CD4-positive, alpha-beta T cell (primary cell): ENCODE measurements around the gene PLA2G5. TPM values are rescaled to one million over a fixed set of nuclear protein-coding genes. Genes with fewer than 3 reads are reported as not detected.
"Not testable (repeated sequence)": the region's sequence is repeated elsewhere in the genome, so short reads cannot be mapped to it uniquely, and the experiment has no call there.

ENCODE experiments used
- ATAC-seq: fragments of 200-7000 bp; cut with Tn5 transposase; one replicate; pipeline ENCODE4 v1.10.0; 2022; ENCODE audit warnings: mild to moderate bottlenecking; ENCODE audit not compliant: poor library complexity
- CTCF ChIA-PET: fragments of 350-600 bp; sonication (Branson Sonifier 250); formaldehyde crosslinking; loops from one replicate; lab custom pipeline; 2021; ENCODE audit warnings: antibody characterized with exemption, inconsistent platforms; lab: Charles Lee
- POLR2A ChIA-PET: fragments of 350-600 bp; sonication (Branson Sonifier 250); formaldehyde crosslinking; loops from one replicate; lab custom pipeline; 2021; ENCODE audit warnings: antibody characterized with exemption, inconsistent platforms; lab: Charles Lee
- DNase-seq, 14 experiments: peaks; one replicate each; pipeline ENCODE4 v3.0.0-alpha.2; 2013 to 2020; ENCODE audit warnings: mixed read lengths in 2 of 14
- H3K27ac ChIP-seq, 2 donors: one replicate each; pipeline versions ENCODE4 v1.5.1 to v1.7.0; 2013; ENCODE audit warnings: low read length in 2 of 2, low read depth in 1 of 2, mild to moderate bottlenecking in 1 of 2
- H3K27me3 ChIP-seq, 2 experiments: 1 replicate in 1 of 2; 2 replicates in 1 of 2; pipeline versions ENCODE4 v1.6.1 to v1.7.0; 2013; ENCODE audit warnings: low read length in 2 of 2, control low read depth in 1 of 2, mild to moderate bottlenecking in 1 of 2, moderate library complexity in 1 of 2; ENCODE audit not compliant: insufficient read depth in 2 of 2, control insufficient read depth in 1 of 2
- H3K36me3 ChIP-seq: one replicate; pipeline ENCODE4 v1.6.1; 2013; ENCODE audit warnings: low read length, control low read depth; ENCODE audit not compliant: insufficient read depth
- H3K4me1 ChIP-seq: one replicate; pipeline ENCODE4 v1.6.1; 2013; ENCODE audit warnings: low read length, control low read depth; ENCODE audit not compliant: insufficient read depth
- H3K4me3 ChIP-seq: one replicate; pipeline ENCODE4 v1.5.1; 2013; ENCODE audit warnings: mild to moderate bottlenecking, low read length, moderate library complexity
- H3K9me3 ChIP-seq, 2 experiments: 1 replicate in 1 of 2; 2 replicates in 1 of 2; pipeline versions ENCODE4 v1.6.1 to v1.7.0; 2013; ENCODE audit warnings: low read length in 2 of 2, mild to moderate bottlenecking in 2 of 2, control low read depth in 1 of 2, moderate library complexity in 1 of 2; ENCODE audit not compliant: control insufficient read depth in 1 of 2, insufficient read depth in 1 of 2
- H3K27ac Mint-ChIP-seq: one replicate; pipeline ENCODE4 v1.8.0; 2020; ENCODE audit warnings: mixed read lengths
- H3K27me3 Mint-ChIP-seq: one replicate; pipeline ENCODE4 v1.8.0; 2021; ENCODE audit warnings: mixed read lengths
- H3K36me3 Mint-ChIP-seq: one replicate; pipeline ENCODE4 v1.8.0; 2021; ENCODE audit warnings: low read depth, mixed read lengths
- H3K4me1 Mint-ChIP-seq: one replicate; pipeline ENCODE4 v1.8.0; 2021; ENCODE audit warnings: low read depth, mixed read lengths
- H3K4me3 Mint-ChIP-seq: one replicate; pipeline ENCODE4 v1.8.0; 2020; ENCODE audit warnings: mild to moderate bottlenecking, mixed read lengths
- H3K9me3 Mint-ChIP-seq: one replicate; pipeline ENCODE4 v1.8.0; 2020; ENCODE audit warnings: mixed read lengths
- intact Hi-C, 2 experiments: fragments of 100-400 bp; cut with DNase I in 1 of 2; cut with micrococcal nuclease in 1 of 2; formaldehyde crosslinking; loops; one replicate each; pipeline versions ENCODE4 v1.15.1 to v1.9.0; 2023 to 2025; cut with DNase I, micrococcal nuclease
- total RNA-seq, 174 experiments: library from RNA in 2 of 174; stranded (reverse) in 2 of 174; gene quantifications; one replicate each; pipeline ENCODE4 v1.2.3 and lab custom pipeline; 2021 to 2026
- TF ChIP-seq, protein P1 (sequence below): fragments of 200-600 bp; IDR thresholded peaks from one replicate; pipeline ENCODE4 v1.8.0; 2022; ENCODE audit warnings: antibody characterized with exemption, mild to moderate bottlenecking

The PLA2G5 gene
- total RNA-seq, 2 experiments from 2014 or later = not detected

DNA sequence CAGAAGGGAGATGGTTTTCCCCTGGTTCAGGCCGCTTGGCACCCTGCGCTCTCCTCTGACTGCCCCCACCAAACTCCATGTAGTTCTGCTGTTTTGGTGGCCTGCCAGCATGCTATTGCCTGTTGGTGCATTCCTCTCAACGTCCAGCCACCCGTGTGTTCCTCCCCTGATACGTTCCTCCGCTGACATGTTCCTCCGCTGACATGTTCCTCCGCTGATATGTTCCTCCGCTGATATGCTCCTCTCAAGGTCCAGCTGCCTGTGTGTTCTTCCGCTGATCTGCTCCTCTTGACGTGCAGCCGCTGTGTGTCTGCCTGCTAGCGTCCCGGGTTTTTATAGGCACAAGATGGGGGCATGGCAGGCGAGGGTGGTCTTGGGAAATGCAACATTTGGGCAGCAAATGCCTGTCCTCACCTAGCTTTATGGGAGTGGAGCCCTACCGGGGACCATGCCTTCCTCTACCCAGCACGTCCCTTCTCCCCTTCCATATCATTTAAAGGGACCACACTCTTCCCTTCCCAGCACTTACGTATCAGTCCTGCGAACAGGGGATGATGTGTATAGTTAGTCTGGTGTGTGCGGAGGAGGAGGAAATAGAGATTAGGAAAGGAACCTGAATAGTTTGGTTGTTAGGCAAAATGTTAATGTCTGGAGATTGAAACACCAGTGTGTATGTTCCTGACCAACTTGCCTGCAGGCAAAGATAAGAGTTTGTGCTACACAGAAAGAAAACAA is 40.6 kb upstream of the PLA2G5 start:
- ChIA-PET POLR2A (no interaction called here), CTCF (no interaction called here)
- H3K36me3 Mint-ChIP-seq = no peaks in the 10 kb centered on the region
- Histone ChIP-seq H3K27ac (no peak overlapping the region), H3K4me1 (no peaks in the 10 kb centered on the region), H3K36me3 (no peaks in the 10 kb centered on the region), H3K27me3 (peaks cover 0 to 8% of the 10 kb centered on the region in 2 experiments), H3K9me3 (peaks cover 0 to 3% of the 10 kb centered on the region in 2 experiments), H3K4me3 (no peak overlapping the region)
- peaks cover 11% of the 10 kb centered on the region for H3K9me3 Mint-ChIP-seq
- no peak for DNase-seq
- no peak for ATAC-seq
- TF ChIP-seq, protein P1, sequence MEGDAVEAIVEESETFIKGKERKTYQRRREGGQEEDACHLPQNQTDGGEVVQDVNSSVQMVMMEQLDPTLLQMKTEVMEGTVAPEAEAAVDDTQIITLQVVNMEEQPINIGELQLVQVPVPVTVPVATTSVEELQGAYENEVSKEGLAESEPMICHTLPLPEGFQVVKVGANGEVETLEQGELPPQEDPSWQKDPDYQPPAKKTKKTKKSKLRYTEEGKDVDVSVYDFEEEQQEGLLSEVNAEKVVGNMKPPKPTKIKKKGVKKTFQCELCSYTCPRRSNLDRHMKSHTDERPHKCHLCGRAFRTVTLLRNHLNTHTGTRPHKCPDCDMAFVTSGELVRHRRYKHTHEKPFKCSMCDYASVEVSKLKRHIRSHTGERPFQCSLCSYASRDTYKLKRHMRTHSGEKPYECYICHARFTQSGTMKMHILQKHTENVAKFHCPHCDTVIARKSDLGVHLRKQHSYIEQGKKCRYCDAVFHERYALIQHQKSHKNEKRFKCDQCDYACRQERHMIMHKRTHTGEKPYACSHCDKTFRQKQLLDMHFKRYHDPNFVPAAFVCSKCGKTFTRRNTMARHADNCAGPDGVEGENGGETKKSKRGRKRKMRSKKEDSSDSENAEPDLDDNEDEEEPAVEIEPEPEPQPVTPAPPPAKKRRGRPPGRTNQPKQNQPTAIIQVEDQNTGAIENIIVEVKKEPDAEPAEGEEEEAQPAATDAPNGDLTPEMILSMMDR = no peak
- H3K27me3 Mint-ChIP-seq = peaks cover 69% of the 10 kb centered on the region
- intact Hi-C loops = no loop called here
- H3K27ac Mint-ChIP-seq = no peak overlapping the region
- H3K4me1 Mint-ChIP-seq = no peaks in the 10 kb centered on the region
- H3K4me3 Mint-ChIP-seq = no peak overlapping the region

DNA sequence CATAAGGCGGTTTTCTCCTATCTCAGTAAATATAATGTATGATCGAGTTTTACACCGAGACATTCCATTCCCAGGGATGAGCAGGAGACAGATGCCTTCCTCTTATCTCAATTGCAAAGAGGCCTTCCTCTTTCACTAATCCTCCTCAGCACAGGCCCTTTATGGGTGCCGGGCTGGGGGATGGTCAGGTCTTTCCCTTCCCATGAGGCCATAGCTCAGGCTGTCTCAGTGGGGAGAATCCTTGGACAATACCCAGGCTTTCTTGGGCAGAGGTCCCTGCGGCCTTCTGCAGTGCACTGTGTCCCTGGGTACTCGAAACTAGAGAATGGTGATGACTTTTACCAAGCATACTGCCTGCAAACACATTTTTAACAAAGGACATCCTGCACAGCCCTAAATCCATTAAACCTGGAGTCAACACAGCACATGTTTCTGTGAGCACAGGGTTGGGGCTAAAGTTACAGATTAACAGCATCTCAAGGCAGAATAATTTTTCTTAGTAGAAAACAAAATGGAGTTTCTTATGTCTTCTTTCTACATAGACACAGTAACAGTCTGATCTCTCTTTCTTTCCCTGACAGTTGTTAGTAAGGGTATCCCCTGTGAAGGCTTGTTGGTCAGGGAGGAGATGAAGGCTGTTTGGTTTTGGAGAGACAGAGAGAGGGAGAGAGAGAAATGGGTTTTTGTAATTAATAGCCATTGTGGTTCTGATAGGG is 39.4 kb upstream of the PLA2G5 start:
- POLR2A ChIA-PET, ATAC-seq, H3K4me1 Mint-ChIP-seq, H3K36me3 Mint-ChIP-seq, intact Hi-C loops, H3K9me3 ChIP-seq, H3K4me1 ChIP-seq, H3K27ac ChIP-seq, H3K36me3 ChIP-seq, H3K4me3 ChIP-seq, CTCF ChIA-PET, H3K27ac Mint-ChIP-seq, DNase-seq, H3K4me3 Mint-ChIP-seq, H3K27me3 ChIP-seq: not testable (repeated sequence)
- peaks cover 12% of the 10 kb centered on the region for H3K9me3 Mint-ChIP-seq
- H3K27me3 Mint-ChIP-seq = peaks cover 64% of the 10 kb centered on the region

DNA sequence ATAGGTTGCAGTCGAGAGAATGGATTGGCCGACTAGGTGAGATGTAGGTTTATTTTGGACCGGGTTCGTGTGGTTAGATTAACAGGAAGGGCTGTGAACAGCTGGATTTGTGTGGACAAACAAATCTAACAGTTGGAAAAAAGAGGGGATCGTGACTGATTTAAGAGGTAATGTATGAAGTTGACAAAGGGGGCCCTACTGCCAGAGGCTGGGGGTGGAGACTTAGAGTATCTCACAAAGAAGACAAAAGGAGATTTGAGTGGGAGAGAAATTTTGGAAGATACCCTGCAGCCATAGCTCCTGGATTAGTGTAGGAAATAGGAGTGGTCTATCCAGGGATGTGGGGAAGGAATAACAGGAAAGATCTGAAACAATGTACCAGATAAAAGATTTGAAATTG is 38.8 kb upstream of the PLA2G5 start:
- CTCF ChIA-PET = no interaction called here
- H3K36me3 Mint-ChIP-seq = no peaks in the 10 kb centered on the region

More for the DNA sequence above, 38.8 kb upstream of the PLA2G5 start:
- Histone ChIP-seq H3K4me3 (no peak overlapping the region), H3K9me3 (peaks cover 7 to 13% of the 10 kb centered on the region in 2 experiments), H3K36me3 (no peaks in the 10 kb centered on the region), H3K27ac (no peak overlapping the region), H3K4me1 (no peaks in the 10 kb centered on the region), H3K27me3 (peaks cover 0 to 8% of the 10 kb centered on the region in 2 experiments)
- TF ChIP-seq, protein P1 = no peak
- POLR2A ChIA-PET = no interaction called here
- Mint-ChIP-seq H3K4me1 (no peaks in the 10 kb centered on the region), H3K9me3 (peaks cover 14% of the 10 kb centered on the region), H3K27me3 (peaks cover 58% of the 10 kb centered on the region), H3K27ac (no peak overlapping the region), H3K4me3 (no peak overlapping the region)
- intact Hi-C loops = no loop called here
- no peak for DNase-seq
- ATAC-seq = no peak
